B cell (primary cell): ENCODE measurements around the gene CCKAR. TPM values are rescaled to one million over a fixed set of nuclear protein-coding genes. Genes with fewer than 3 reads are reported as not detected.

Experiments used
- ATAC-seq: fragments of 200-7000 bp; cut with Tn5 transposase; one replicate; pipeline ENCODE4 v1.10.0; 2021; ENCODE audit warnings: low read depth, mild to moderate bottlenecking, moderate number of reproducible peaks, moderate library complexity
- CTCF ChIA-PET: fragments of 350-600 bp; sonication (Branson Sonifier 250); formaldehyde crosslinking; loops from one replicate; lab custom pipeline; 2021; ENCODE audit warnings: antibody characterized with exemption, inconsistent platforms; lab: Charles Lee
- POLR2A ChIA-PET: fragments of 350-600 bp; sonication (Branson Sonifier 250); formaldehyde crosslinking; loops from one replicate; lab custom pipeline; 2021; ENCODE audit warnings: antibody characterized with exemption; lab: Charles Lee
- DNase-seq: peaks from one replicate; pipeline ENCODE4 v3.0.0; 2013
- H2AFZ ChIP-seq: 2 replicates; pipeline ENCODE4 v1.6.1; 2012; ENCODE audit warnings: mild to moderate bottlenecking, low read depth, low read length; ENCODE audit not compliant: insufficient read depth, poor library complexity, severe bottlenecking
- H3K27ac ChIP-seq, 2 donors: 1 replicate in 1 of 2; 2 replicates in 1 of 2; pipeline ENCODE4 v1.5.1; 2012 to 2013; ENCODE audit warnings: low read length in 2 of 2, mild to moderate bottlenecking in 2 of 2, moderate library complexity in 1 of 2
- H3K27me3 ChIP-seq, 4 experiments: fragments of 200-600 bp in 1 of 4; sonication (generic) in 1 of 4; replicated peaks in 1 of 4; 1 replicate in 2 of 4; 2 replicates in 2 of 4; pipeline versions ENCODE4 v1.6.1 to v1.7.0; 2013 to 2016; ENCODE audit warnings: low read length in 3 of 4, mild to moderate bottlenecking in 2 of 4, mixed read lengths in 1 of 4, moderate library complexity in 1 of 4; ENCODE audit not compliant: insufficient read depth in 4 of 4, control insufficient read depth in 3 of 4; ENCODE audit errors: control extremely low read depth in 1 of 4
- H3K36me3 ChIP-seq, 2 experiments: replicated peaks in 1 of 2; 1 replicate in 1 of 2; 2 replicates in 1 of 2; pipeline versions ENCODE4 v1.6.1 to v1.7.1; 2013; ENCODE audit warnings: low read length in 1 of 2; ENCODE audit not compliant: insufficient read depth in 2 of 2, control insufficient read depth in 1 of 2; ENCODE audit errors: control extremely low read depth in 1 of 2, extremely low read depth in 1 of 2
- H3K4me1 ChIP-seq, 2 donors: fragments of 200-600 bp in 1 of 2; sonication (generic) in 1 of 2; 1 replicate in 1 of 2; 2 replicates in 1 of 2; pipeline versions ENCODE4 v1.5.1 to v1.6.1; 2013 to 2017; ENCODE audit warnings: low read length in 2 of 2; ENCODE audit not compliant: control insufficient read depth in 2 of 2, insufficient read depth in 2 of 2
- H3K4me2 ChIP-seq: replicated peaks from 2 replicates; pipeline ENCODE3; 2012; ENCODE audit warnings: mild to moderate bottlenecking, low read depth, low read length; ENCODE audit not compliant: poor library complexity, severe bottlenecking
- H3K4me3 ChIP-seq, 5 experiments: fragments of 200-600 bp in 1 of 5; sonication (generic) in 1 of 5; 1 replicate in 3 of 5; 2 replicates in 2 of 5; pipeline versions ENCODE4 v1.5.1 to v1.7.0; 2011 to 2016; ENCODE audit warnings: low read length in 4 of 5, mild to moderate bottlenecking in 4 of 5, low read depth in 2 of 5, control low read depth in 1 of 5, moderate library complexity in 1 of 5; ENCODE audit not compliant: insufficient read depth in 1 of 5; ENCODE audit errors: control extremely low read depth in 1 of 5, extremely low read depth in 1 of 5
- H3K79me2 ChIP-seq: fragments of 200-600 bp; sonication (generic); one replicate; pipeline ENCODE4 v1.6.0; 2016; ENCODE audit warnings: low read length; ENCODE audit not compliant: control insufficient read depth, insufficient read depth
- H3K9ac ChIP-seq: fragments of 200-600 bp; sonication (generic); 2 replicates; pipeline ENCODE4 v1.6.1; 2017; ENCODE audit warnings: mild to moderate bottlenecking, low read length, moderate library complexity
- H3K9me3 ChIP-seq, 3 donors: one replicate each; pipeline versions ENCODE4 v1.6.1 to v1.7.1; 2013; ENCODE audit warnings: low read length in 2 of 3; ENCODE audit not compliant: control insufficient read depth in 2 of 3, insufficient read depth in 1 of 3; ENCODE audit errors: control extremely low read depth in 1 of 3
- H4K20me1 ChIP-seq: 2 replicates; pipeline ENCODE4 v1.6.0; 2012; ENCODE audit warnings: mild to moderate bottlenecking, low read length; ENCODE audit not compliant: insufficient read depth, control insufficient read depth, poor library complexity, severe bottlenecking
- H3K27ac Mint-ChIP-seq: one replicate; pipeline ENCODE4 v1.8.0; 2021; ENCODE audit warnings: mixed read lengths
- H3K27me3 Mint-ChIP-seq: one replicate; pipeline ENCODE4 v1.8.0; 2021; ENCODE audit warnings: mixed read lengths
- H3K4me1 Mint-ChIP-seq: one replicate; pipeline ENCODE4 v1.8.0; 2021; ENCODE audit warnings: mixed read lengths
- H3K4me3 Mint-ChIP-seq: one replicate; pipeline ENCODE4 v1.8.0; 2021; ENCODE audit warnings: mixed read lengths
- H3K9me3 Mint-ChIP-seq: one replicate; pipeline ENCODE4 v1.8.0; 2022; ENCODE audit warnings: mixed read lengths; ENCODE audit not compliant: insufficient read depth
- EZH2 ChIP-seq: IDR thresholded peaks from 2 replicates; pipeline ENCODE4 v1.6.1; 2012; ENCODE audit warnings: borderline replicate concordance, low read depth, mild to moderate bottlenecking, moderate library complexity, low read length; ENCODE audit not compliant: insufficient read depth, poor library complexity, severe bottlenecking
- WGBS: methylation state at CpG from one replicate; pipeline ENCODE4 v1.1.5; 2013; ENCODE audit warnings: missing lambda C conversion rate; ENCODE audit not compliant: insufficient coverage; 5-methylcytosine and 5-hydroxymethylcytosine counted together
- intact Hi-C: fragments of 100-400 bp; cut with micrococcal nuclease; formaldehyde crosslinking; loops from one replicate; pipeline ENCODE4 v1.10.0; 2022
- polyA plus RNA-seq: library from polyadenylated mRNA; depleted of rRNA; stranded (reverse); fragments of >200 nt; gene quantifications from 2 replicates; pipeline ENCODE4 v1.2.3, GENCODE V29; 2012
- total RNA-seq, 2 donors: library from RNA; stranded (reverse); fragments of 120-200 nt in 1 of 2; gene quantifications; 1 replicate in 1 of 2; 2 replicates in 1 of 2; pipeline versions ENCODE4 v1.2.3 to v1.2.4, GENCODE V29; 2013 to 2022
- TF ChIP-seq, protein P1 (sequence below): fragments of 200-600 bp; IDR thresholded peaks from one replicate; pipeline ENCODE4 v1.8.0; 2022; ENCODE audit warnings: antibody characterized with exemption, mild to moderate bottlenecking

CCKAR gene
- total and polyA plus RNA-seq, 2 donors (not counting 1 experiment from before 2014, with no cell fraction given) = not detected

DNA sequence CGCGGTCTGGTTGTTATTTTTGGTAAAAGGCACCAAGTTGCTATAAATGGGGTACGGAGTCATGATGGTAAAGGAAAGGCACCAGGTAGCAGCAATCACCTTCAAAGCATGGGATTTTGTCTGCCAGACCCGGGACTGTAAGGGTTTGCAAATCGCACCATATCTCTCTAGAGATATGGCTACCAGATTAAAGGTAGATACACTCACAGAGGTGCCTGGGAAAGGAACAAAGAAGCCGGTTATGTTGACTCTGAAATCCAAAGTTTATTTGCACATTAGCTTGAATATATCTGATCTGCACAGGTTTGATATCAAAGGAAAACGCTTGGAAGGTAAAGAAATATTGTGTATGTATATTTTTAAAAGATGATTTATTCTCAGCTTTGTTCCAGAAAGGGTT is 4.6 kb downstream of the CCKAR start:
- H3K36me3 ChIP-seq = no peaks in the 10 kb centered on the region
- WGBS = 98% methylated on average over 4 of the region's 7 CpGs
- H3K4me1 Mint-ChIP-seq = no peaks in the 10 kb centered on the region
- ATAC-seq (no peak), DNase-seq (no peak)
- no peaks in the 10 kb centered on the region for H3K9me3 Mint-ChIP-seq
- ChIA-PET POLR2A (no interaction called here), CTCF (no interaction called here)
- H3K4me3 Mint-ChIP-seq = no peak overlapping the region
- H3K27ac ChIP-seq = no peak overlapping the region
- H3K4me2 ChIP-seq = no peak overlapping the region
- H3K4me1 ChIP-seq = no peaks in the 10 kb centered on the region
- H3K9me3 ChIP-seq = peaks cover 0 to 4% (median 0%) of the 10 kb centered on the region in 3 donors
- H3K27me3 Mint-ChIP-seq = peaks cover 20% of the 10 kb centered on the region
- no peaks in the 10 kb centered on the region for H3K27me3 ChIP-seq
- H3K79me2 ChIP-seq = no peaks in the 10 kb centered on the region
- intact Hi-C loops = no loop called here
- H3K4me3 ChIP-seq = no peak overlapping the region
- no peaks in the 10 kb centered on the region for H4K20me1 ChIP-seq
- TF ChIP-seq, protein P1, sequence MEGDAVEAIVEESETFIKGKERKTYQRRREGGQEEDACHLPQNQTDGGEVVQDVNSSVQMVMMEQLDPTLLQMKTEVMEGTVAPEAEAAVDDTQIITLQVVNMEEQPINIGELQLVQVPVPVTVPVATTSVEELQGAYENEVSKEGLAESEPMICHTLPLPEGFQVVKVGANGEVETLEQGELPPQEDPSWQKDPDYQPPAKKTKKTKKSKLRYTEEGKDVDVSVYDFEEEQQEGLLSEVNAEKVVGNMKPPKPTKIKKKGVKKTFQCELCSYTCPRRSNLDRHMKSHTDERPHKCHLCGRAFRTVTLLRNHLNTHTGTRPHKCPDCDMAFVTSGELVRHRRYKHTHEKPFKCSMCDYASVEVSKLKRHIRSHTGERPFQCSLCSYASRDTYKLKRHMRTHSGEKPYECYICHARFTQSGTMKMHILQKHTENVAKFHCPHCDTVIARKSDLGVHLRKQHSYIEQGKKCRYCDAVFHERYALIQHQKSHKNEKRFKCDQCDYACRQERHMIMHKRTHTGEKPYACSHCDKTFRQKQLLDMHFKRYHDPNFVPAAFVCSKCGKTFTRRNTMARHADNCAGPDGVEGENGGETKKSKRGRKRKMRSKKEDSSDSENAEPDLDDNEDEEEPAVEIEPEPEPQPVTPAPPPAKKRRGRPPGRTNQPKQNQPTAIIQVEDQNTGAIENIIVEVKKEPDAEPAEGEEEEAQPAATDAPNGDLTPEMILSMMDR = no peak
- no peak for TF ChIP-seq EZH2
- H2AFZ ChIP-seq = no peak overlapping the region
- H3K9ac ChIP-seq = no peak overlapping the region
- no peak overlapping the region for H3K27ac Mint-ChIP-seq

DNA sequence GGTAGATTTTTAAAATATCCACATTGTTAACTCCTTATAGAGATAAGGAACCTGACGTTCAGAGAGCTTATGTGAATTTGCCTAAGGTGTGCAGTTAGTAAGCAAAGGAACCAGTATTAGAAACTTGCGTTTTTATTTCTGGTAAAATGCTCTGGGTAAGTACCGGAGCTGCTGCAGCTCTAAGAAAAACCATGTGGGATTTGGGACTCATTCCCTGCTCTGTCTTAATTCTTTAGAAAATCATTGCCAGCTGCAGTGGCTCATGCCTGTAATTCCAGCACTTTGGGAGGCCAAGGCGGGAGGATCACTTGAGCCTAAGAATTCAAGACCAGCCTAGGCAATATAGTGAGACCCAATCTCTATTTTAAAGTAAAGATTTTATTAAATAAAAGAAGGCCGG is 5.8 kb downstream of the CCKAR start:
- no peaks in the 10 kb centered on the region for H3K4me1 ChIP-seq
- CTCF ChIA-PET = no interaction called here

More for the DNA sequence above, 5.8 kb downstream of the CCKAR start:
- DNase-seq (no peak), ATAC-seq (no peak)
- no peaks in the 10 kb centered on the region for H3K27me3 ChIP-seq
- H4K20me1 ChIP-seq = no peaks in the 10 kb centered on the region
- no peak overlapping the region for H3K4me2 ChIP-seq
- TF ChIP-seq, protein P1 = no peak
- TF ChIP-seq EZH2 = no peak
- POLR2A ChIA-PET = no interaction called here
- Mint-ChIP-seq H3K4me3 (no peak overlapping the region), H3K27ac (no peak overlapping the region), H3K27me3 (peaks cover 15% of the 10 kb centered on the region), H3K9me3 (no peaks in the 10 kb centered on the region), H3K4me1 (no peaks in the 10 kb centered on the region)
- 88% methylated on average over 2 of the region's 5 CpGs for WGBS
- no peak overlapping the region for H3K27ac ChIP-seq
- no peaks in the 10 kb centered on the region for H3K36me3 ChIP-seq
- H3K4me3 ChIP-seq = no peak overlapping the region
- intact Hi-C loops = no loop called here
- peaks cover 0 to 4% (median 0%) of the 10 kb centered on the region in 3 donors for H3K9me3 ChIP-seq
- no peaks in the 10 kb centered on the region for H3K79me2 ChIP-seq
- H2AFZ ChIP-seq = no peak overlapping the region
- H3K9ac ChIP-seq = no peak overlapping the region
